H1 (cell line): ENCODE data around the gene GPX4. TPM values are rescaled to one million over a fixed set of nuclear protein-coding genes. Genes with fewer than 3 reads are reported as not detected.

ENCODE experiments used
- HDAC2 ChIP-seq, 2 experiments: fragments of 300-600 bp in 1 of 2; sonication (generic) in 1 of 2; IDR thresholded peaks; 2 replicates each; pipeline ENCODE4 v1.6.1; 2011 to 2012; ENCODE audit warnings: low read depth in 2 of 2, low read length in 2 of 2, mild to moderate bottlenecking in 2 of 2, moderate library complexity in 2 of 2, borderline replicate concordance in 1 of 2, inconsistent platforms in 1 of 2
- HDAC6 ChIP-seq: IDR thresholded peaks from one replicate; pipeline ENCODE4 v1.7.1; 2012; ENCODE audit warnings: low read depth, mild to moderate bottlenecking, inconsistent platforms, low read length, moderate library complexity
- RNF2 ChIP-seq: fragments of 200-900, 300-1000 bp; sonication (generic); IDR thresholded peaks from 2 replicates; pipeline ENCODE4 v1.7.1; 2016; ENCODE audit warnings: borderline replicate concordance, low read depth, mild to moderate bottlenecking, antibody characterized with exemption, low read length; ENCODE audit not compliant: poor library complexity, severe bottlenecking; ENCODE audit errors: missing control alignments
- SP1 ChIP-seq: IDR thresholded peaks from 2 replicates; pipeline ENCODE4 v1.6.1; 2011; ENCODE audit warnings: low read depth, low read length
- SRF ChIP-seq: IDR thresholded peaks from 2 replicates; pipeline ENCODE4 v1.6.1; 2011; ENCODE audit warnings: mild to moderate bottlenecking, low read depth, low read length, moderate library complexity
- TCF12 ChIP-seq: IDR thresholded peaks from 2 replicates; pipeline ENCODE4 v1.6.1; 2011; ENCODE audit warnings: low read depth, mild to moderate bottlenecking, low read length
- ZNF274 ChIP-seq: IDR thresholded peaks from 2 replicates; pipeline ENCODE4 v1.7.0; 2012; ENCODE audit warnings: low read length, borderline replicate concordance; ENCODE audit errors: extremely low read depth
- polyA plus RNA-seq, 7 experiments: library from polyadenylated mRNA; depleted of rRNA in 3 of 7; stranded (reverse) in 5 of 7; unstranded in 2 of 7; fragments of >200 nt in 5 of 7; fragments of 200-250 nt in 2 of 7; gene quantifications; 1 replicate in 5 of 7; 2 replicates in 1 of 7; 4 replicates in 1 of 7; pipeline versions ENCODE4 v1.2.1 to v1.2.3, GENCODE V29; 2011 to 2013; ENCODE audit warnings: missing spikeins in 2 of 7, mixed read lengths in 2 of 7
- total RNA-seq: library from RNA; stranded (reverse); fragmentation: NEBNext Ultra II Directional; extraction: Animal tissue kit (Norgen Biotek cat#: 25700); gene quantifications from 2 replicates; pipeline ENCODE4 v1.2.1, GENCODE V29; 2021
- TF ChIP-seq, protein P1 (sequence below): fragments of 300-600 bp; sonication (generic); IDR thresholded peaks from 2 replicates; pipeline ENCODE4 v1.7.1; 2012; ENCODE audit warnings: low read length, moderate library complexity, mild to moderate bottlenecking, inconsistent platforms; ENCODE audit not compliant: insufficient replicate concordance

The GPX4 gene
- total and polyA plus RNA-seq, 2 of the 8 experiments (the other 6 are each of a cell fraction or from before 2014, with no cell fraction given): 342 to 693 TPM

DNA sequence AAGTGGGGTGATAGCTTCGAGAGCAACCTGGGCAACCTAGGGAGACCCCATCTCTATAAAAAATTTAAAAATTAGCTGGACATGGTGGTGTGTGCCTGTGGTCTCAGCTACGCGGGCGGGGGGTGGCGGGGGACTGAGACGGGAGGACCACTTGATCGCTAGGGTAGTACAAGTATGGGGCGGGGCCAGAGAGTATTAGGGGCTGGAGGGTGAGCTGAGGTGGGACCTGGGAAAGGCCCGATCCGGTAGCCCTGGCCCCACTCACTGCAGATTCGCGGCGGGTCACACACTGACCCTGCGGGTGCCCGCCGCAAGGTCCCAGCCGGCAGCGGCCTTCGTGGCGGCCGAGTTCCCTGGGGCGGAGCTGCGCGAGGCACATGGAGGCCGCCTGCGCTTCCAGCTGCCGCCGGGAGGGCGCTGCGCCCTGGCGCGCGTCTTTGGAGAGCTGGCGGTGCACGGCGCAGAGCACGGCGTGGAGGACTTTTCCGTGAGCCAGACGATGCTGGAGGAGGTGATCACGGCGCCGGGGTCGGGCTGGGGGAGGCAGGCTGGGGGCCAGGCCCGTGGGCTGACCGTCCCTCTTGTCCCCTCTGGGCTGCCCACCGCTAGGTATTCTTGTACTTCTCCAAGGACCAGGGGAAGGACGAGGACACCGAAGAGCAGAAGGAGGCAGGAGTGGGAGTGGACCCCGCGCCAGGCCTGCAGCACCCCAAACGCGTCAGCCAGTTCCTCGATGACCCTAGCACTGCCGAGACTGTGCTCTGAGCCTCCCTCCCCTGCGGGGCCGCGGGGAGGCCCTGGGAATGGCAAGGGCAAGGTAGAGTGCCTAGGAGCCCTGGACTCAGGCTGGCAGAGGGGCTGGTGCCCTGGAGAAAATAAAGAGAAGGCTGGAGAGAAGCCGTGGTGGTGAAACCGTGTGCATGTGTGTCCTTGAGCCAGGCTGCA lies 38.9 kb upstream of the GPX4 start (continued):
- TF ChIP-seq RNF2: no peak
- no peak for TF ChIP-seq HDAC2 (IDR thresholded peaks at IDR 0.05; ENCODE audit: borderline replicate concordance in 1 of 2, low read depth in 2 of 2, low read length in 2 of 2)
- TF ChIP-seq HDAC6: no peak
- no peak for TF ChIP-seq SRF
- TF ChIP-seq SP1: no peak
- TF ChIP-seq, protein P1, sequence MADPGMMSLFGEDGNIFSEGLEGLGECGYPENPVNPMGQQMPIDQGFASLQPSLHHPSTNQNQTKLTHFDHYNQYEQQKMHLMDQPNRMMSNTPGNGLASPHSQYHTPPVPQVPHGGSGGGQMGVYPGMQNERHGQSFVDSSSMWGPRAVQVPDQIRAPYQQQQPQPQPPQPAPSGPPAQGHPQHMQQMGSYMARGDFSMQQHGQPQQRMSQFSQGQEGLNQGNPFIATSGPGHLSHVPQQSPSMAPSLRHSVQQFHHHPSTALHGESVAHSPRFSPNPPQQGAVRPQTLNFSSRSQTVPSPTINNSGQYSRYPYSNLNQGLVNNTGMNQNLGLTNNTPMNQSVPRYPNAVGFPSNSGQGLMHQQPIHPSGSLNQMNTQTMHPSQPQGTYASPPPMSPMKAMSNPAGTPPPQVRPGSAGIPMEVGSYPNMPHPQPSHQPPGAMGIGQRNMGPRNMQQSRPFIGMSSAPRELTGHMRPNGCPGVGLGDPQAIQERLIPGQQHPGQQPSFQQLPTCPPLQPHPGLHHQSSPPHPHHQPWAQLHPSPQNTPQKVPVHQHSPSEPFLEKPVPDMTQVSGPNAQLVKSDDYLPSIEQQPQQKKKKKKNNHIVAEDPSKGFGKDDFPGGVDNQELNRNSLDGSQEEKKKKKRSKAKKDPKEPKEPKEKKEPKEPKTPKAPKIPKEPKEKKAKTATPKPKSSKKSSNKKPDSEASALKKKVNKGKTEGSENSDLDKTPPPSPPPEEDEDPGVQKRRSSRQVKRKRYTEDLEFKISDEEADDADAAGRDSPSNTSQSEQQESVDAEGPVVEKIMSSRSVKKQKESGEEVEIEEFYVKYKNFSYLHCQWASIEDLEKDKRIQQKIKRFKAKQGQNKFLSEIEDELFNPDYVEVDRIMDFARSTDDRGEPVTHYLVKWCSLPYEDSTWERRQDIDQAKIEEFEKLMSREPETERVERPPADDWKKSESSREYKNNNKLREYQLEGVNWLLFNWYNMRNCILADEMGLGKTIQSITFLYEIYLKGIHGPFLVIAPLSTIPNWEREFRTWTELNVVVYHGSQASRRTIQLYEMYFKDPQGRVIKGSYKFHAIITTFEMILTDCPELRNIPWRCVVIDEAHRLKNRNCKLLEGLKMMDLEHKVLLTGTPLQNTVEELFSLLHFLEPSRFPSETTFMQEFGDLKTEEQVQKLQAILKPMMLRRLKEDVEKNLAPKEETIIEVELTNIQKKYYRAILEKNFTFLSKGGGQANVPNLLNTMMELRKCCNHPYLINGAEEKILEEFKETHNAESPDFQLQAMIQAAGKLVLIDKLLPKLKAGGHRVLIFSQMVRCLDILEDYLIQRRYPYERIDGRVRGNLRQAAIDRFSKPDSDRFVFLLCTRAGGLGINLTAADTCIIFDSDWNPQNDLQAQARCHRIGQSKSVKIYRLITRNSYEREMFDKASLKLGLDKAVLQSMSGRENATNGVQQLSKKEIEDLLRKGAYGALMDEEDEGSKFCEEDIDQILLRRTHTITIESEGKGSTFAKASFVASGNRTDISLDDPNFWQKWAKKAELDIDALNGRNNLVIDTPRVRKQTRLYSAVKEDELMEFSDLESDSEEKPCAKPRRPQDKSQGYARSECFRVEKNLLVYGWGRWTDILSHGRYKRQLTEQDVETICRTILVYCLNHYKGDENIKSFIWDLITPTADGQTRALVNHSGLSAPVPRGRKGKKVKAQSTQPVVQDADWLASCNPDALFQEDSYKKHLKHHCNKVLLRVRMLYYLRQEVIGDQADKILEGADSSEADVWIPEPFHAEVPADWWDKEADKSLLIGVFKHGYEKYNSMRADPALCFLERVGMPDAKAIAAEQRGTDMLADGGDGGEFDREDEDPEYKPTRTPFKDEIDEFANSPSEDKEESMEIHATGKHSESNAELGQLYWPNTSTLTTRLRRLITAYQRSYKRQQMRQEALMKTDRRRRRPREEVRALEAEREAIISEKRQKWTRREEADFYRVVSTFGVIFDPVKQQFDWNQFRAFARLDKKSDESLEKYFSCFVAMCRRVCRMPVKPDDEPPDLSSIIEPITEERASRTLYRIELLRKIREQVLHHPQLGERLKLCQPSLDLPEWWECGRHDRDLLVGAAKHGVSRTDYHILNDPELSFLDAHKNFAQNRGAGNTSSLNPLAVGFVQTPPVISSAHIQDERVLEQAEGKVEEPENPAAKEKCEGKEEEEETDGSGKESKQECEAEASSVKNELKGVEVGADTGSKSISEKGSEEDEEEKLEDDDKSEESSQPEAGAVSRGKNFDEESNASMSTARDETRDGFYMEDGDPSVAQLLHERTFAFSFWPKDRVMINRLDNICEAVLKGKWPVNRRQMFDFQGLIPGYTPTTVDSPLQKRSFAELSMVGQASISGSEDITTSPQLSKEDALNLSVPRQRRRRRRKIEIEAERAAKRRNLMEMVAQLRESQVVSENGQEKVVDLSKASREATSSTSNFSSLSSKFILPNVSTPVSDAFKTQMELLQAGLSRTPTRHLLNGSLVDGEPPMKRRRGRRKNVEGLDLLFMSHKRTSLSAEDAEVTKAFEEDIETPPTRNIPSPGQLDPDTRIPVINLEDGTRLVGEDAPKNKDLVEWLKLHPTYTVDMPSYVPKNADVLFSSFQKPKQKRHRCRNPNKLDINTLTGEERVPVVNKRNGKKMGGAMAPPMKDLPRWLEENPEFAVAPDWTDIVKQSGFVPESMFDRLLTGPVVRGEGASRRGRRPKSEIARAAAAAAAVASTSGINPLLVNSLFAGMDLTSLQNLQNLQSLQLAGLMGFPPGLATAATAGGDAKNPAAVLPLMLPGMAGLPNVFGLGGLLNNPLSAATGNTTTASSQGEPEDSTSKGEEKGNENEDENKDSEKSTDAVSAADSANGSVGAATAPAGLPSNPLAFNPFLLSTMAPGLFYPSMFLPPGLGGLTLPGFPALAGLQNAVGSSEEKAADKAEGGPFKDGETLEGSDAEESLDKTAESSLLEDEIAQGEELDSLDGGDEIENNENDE: no peak
- no peak for TF ChIP-seq TCF12
- TF ChIP-seq ZNF274: no peak
